Stimulated activated naive CD8-positive, alpha-beta T cell treated with anti-CD3 and anti-CD28 coated beads, Interleukin-15, Interleukin-2, amounts not matched to agents 100 ng/mL and 50 ng/mL, for 24 hours (primary cell): ENCODE measurements around the gene CFAP65.
A peak's percentile ranks its signal among the peaks of the same experiment; 100 is the strongest.

Source experiments
- H3K27ac Mint-ChIP-seq: one replicate; pipeline ENCODE4 v1.8.0; 2021; ENCODE audit warnings: mild to moderate bottlenecking, mixed read lengths
- H3K27me3 Mint-ChIP-seq: one replicate; pipeline ENCODE4 v1.8.0; 2021; ENCODE audit warnings: mixed read lengths
- H3K36me3 Mint-ChIP-seq: one replicate; pipeline ENCODE4 v1.8.0; 2021; ENCODE audit warnings: low read depth, mixed read lengths
- H3K4me1 Mint-ChIP-seq: one replicate; pipeline ENCODE4 v1.8.0; 2021; ENCODE audit warnings: low read depth, mixed read lengths
- H3K4me3 Mint-ChIP-seq: one replicate; pipeline ENCODE4 v1.8.0; 2021; ENCODE audit warnings: mild to moderate bottlenecking, mixed read lengths
- H3K9me3 Mint-ChIP-seq: one replicate; pipeline ENCODE4 v1.8.0; 2021; ENCODE audit warnings: mixed read lengths

CFAP65 gene

DNA sequence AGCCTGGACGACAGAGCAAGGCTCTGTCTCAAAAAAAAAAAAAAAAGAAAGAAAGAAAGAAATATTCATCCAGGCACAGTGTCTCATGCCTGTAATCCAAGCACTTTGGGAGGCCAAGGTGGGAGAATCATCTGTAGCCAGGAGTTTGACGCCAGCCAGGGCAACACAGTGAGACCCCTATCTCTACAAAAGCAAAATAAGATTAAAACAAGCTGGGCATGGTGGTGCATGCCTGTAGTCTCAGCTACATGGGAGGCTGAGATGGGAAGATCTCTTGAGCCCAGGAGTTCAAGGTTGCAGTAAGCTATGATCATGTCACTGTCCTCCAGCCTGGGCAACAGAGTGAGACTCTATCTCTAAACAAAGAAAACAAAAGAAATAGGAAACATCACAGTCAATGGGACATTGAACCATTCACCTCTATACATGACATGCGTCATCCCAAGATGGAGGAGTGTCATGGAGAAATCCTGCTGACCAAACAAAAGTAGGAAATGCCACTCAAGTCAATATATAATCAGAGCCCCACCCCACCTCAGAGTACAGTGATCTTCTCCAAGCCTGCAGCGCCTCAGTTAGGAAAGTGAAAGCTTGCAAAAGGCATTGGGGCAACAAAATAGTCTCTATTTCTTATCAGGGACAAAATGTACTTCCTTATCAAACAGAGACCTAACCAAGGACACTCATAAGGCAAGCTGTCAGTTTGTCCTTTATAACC, 66.1 kb downstream of the CFAP65 start:
- H3K36me3 Mint-ChIP-seq = no peaks in the 10 kb centered on the region
- peaks cover 8% of the 10 kb centered on the region for H3K4me1 Mint-ChIP-seq
- no peak overlapping the region for H3K27ac Mint-ChIP-seq
- no peak overlapping the region for H3K4me3 Mint-ChIP-seq
- no peaks in the 10 kb centered on the region for H3K9me3 Mint-ChIP-seq
- H3K27me3 Mint-ChIP-seq = peaks cover 63% of the 10 kb centered on the region

DNA sequence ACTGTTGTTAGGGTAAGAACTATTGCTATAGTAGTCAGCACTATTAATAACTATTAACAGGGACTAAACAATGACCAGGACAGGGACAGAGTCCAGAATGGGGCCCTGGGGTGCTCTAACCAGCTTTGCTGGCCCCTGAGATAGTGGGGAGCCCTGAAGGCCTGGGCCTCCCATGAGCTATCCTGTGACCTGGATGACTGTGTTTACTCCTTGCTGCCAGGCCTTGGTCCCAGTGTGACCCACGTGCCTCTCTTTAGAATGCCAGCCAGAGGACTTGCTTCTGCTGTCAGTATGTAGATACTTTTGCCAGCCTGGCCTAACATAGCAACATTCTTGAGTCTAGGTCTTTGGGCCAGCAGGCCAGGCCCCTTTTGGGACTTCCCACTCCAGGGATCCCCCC, 70.4 kb downstream of the CFAP65 start:
- Mint-ChIP-seq H3K36me3 (no peaks in the 10 kb centered on the region), H3K4me3 (no peak overlapping the region), H3K9me3 (no peaks in the 10 kb centered on the region), H3K27me3 (peaks cover 56% of the 10 kb centered on the region), H3K4me1 (no peaks in the 10 kb centered on the region), H3K27ac (no peak overlapping the region)

DNA sequence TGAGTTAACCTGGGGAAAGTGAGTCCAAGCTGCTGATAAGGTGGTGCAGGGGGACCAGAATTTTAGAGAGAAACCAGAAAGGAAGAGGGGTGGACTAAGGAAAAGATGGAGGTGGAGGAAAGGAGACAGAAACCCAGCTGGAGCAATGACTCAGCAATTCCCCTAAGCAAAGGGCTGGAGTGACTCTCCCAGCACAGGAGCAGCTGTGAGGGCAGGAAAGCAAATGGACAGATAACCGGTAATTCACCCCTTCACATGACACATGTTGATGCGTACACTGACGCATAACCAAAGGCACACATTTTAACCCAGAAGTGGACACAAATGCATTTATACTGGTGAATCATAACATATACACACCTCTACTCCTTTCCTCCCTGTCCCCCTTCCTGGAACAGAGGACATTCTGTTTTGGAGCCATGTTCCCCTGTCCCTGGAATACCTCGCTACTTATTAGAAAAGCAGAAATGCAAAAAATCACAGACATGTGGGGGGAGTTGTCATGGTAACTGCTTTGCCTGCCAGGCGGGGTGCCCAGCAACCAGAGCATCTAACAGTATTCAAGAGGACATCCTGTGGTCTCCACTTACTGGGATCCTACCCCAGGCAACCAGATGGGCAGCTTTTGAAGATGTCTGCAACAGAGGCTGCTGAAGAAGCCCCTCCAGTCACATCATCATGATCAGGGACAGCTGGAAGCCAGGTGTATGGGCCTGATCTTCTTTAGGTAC, 77.1 kb downstream of the CFAP65 start:
- Mint-ChIP-seq H3K36me3 (no peaks in the 10 kb centered on the region), H3K27ac (no peak overlapping the region), H3K27me3 (peaks cover 65% of the 10 kb centered on the region), H3K4me1 (peaks cover 16% of the 10 kb centered on the region), H3K4me3 (no peak overlapping the region), H3K9me3 (peaks cover 3% of the 10 kb centered on the region)

DNA sequence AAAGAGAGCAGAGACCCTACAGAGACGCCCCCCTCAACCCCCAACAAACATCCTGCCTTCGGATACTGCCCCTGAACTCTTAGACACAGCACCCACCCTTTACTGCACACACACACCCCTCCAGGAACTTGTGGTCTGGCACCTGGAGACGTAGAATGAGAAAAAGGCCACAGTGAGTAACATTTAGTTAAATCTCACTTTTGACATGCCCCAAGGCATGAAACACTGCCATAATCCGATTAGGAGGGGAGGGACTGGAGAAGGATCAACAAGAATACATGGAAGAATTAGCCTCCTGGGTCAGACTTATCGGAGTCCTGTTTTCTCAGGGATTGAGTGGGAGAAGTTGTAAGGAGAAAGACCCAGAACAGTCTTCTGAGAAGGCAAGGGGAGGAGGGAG, 77.7 kb downstream of the CFAP65 start:
- Mint-ChIP-seq H3K9me3 (peaks cover 3% of the 10 kb centered on the region), H3K4me3 (no peak overlapping the region), H3K4me1 (peaks cover 18% of the 10 kb centered on the region), H3K27ac (no peak overlapping the region), H3K36me3 (no peaks in the 10 kb centered on the region), H3K27me3 (peaks cover 67% of the 10 kb centered on the region)

DNA sequence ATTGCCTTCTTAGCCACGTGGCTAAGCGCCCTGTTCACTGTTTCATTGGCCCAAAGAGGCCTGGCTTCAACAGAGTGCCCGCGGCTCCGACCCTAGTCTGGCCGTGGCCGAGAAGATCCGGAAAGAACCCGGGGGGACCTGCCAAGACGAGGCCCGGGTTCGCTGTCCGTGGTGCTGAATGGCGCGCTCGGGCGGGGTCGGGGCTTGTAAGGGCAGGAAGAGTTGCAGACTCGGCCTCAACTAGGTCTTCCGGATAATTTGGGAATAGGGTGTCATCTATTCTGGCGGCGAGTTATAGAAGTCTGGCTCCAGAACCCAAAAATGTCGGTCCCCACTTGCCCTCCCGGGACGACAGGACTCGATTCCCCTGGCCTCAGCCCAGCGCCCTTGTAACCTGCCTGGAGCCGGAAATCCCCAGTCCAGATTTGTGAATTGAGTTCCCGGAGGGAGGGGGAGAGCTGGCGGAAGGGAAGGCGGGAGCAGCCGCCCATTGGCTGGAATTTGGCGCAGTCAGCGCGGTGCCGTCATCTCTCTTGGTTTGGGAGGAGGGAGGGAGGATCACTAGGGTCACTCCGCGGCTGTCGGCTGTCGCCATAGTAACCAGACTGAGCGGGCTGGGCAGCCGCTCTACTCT, 78.3 kb downstream of the CFAP65 start:
- H3K27ac Mint-ChIP-seq = no peak overlapping the region
- peaks cover 18% of the 10 kb centered on the region for H3K4me1 Mint-ChIP-seq
- H3K9me3 Mint-ChIP-seq = peaks cover 3% of the 10 kb centered on the region
- H3K27me3 Mint-ChIP-seq = peaks cover 68% of the 10 kb centered on the region
- H3K36me3 Mint-ChIP-seq = no peaks in the 10 kb centered on the region
- H3K4me3 Mint-ChIP-seq = no peak overlapping the region

DNA sequence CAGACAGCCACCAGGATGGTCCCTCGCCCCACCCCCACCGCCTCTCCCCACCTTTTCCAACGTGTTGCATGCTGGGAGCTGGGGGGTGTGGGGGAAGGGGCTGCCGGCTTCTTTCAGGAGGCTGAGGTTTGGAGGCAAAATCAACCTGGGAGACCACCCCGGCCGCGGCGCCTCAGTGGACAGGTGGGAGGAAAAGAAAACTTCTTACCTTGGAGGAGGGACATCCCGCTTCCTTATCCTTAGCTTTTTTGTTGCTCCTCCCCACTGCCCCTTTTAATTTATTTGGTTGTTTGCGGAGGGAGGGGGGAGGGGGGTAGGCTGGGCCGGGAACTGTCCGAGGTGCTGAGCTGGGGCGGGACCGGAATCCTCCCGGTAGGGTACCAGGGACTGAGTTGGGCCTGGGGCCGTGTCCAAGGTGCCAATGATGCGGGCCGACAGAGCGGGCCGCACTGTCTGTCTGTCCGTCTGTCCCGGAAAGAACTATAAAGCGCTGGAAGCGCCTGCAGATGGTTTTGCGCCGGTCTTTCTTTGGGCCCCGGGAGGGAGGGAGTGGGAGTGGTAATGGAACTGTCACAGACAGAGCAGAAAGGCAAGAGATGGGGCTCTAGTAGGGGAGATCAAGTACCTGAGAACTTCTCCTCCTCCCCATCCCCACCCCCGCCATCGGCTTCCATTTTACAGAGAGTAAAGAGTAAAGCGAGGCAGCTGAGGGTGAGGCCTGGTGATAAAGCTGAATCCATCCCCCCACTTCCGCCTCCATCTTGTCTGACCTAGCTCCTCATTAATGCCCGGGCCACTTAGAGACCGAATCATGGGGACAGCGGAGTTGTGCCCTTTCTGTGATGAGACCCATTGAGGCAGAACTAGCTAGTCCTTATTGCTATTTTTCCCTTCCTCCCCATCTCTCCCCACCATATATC, 79.4 kb downstream of the CFAP65 start:
- H3K27me3 Mint-ChIP-seq = peaks cover 74% of the 10 kb centered on the region
- no peak overlapping the region for H3K27ac Mint-ChIP-seq
- H3K4me3 Mint-ChIP-seq = no peak overlapping the region
- H3K9me3 Mint-ChIP-seq = peaks cover 3% of the 10 kb centered on the region
- peaks cover 18% of the 10 kb centered on the region for H3K4me1 Mint-ChIP-seq
- H3K36me3 Mint-ChIP-seq = no peaks in the 10 kb centered on the region

DNA sequence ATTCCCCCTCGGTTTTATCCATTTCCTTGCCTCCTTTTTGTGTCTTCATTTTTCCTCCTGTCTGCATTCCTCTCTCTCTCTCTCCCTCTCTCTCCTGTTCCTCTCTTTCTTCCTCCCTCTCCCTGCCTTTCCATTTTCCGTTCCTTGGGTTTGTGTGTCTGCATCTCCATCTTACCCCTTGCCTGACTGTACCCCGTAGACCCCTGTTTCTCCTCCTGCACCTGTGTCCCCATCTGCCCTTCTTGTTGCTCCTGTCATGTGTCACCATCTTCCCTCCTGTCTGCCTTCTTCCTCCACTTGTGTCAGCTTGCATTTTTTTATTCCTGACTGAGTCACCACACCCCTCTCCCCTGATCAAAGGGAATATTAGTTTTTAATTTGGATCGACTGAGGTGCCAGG, 80.1 kb downstream of the CFAP65 start:
- peaks cover 75% of the 10 kb centered on the region for H3K27me3 Mint-ChIP-seq
- H3K36me3 Mint-ChIP-seq = no peaks in the 10 kb centered on the region
- H3K9me3 Mint-ChIP-seq = peaks cover 3% of the 10 kb centered on the region
- H3K27ac Mint-ChIP-seq = no peak overlapping the region
- H3K4me1 Mint-ChIP-seq = peaks cover 18% of the 10 kb centered on the region
- peak overlapping the region; percentile 52 for H3K4me3 Mint-ChIP-seq

DNA sequence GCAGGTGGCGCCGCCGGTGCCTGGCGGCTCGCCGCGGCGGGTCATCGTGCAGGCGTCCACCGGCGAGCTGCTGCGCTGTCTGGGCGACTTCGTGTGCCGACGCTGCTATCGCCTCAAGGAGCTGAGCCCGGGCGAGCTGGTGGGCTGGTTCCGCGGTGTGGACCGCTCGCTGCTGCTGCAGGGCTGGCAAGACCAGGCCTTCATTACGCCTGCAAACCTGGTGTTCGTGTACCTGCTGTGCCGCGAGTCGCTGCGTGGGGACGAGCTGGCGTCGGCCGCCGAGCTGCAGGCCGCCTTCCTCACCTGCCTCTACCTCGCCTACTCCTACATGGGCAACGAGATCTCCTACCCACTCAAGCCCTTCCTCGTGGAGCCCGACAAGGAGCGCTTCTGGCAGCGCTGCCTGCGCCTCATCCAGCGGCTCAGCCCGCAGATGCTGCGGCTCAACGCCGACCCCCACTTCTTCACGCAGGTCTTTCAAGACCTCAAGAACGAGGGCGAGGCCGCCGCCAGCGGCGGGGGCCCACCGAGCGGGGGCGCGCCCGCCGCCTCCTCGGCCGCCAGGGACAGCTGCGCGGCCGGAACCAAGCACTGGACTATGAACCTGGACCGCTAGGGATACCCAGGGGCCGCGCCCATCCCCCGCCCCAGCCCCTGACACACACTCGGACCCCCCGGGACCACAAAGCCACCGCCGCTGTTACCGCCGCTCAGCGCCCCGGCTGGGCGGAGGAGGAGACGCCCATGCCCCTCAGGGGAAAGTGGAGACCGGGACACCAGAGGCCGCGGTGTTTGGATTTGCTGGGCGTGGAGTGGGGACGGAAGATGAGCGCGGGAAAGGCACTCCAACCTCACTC, 80.8 kb downstream of the CFAP65 start:
- Mint-ChIP-seq H3K4me3 (peak overlapping the region; percentile 52), H3K27me3 (peaks cover 74% of the 10 kb centered on the region), H3K36me3 (no peaks in the 10 kb centered on the region), H3K4me1 (peaks cover 18% of the 10 kb centered on the region), H3K27ac (no peak overlapping the region), H3K9me3 (peaks cover 3% of the 10 kb centered on the region)

DNA sequence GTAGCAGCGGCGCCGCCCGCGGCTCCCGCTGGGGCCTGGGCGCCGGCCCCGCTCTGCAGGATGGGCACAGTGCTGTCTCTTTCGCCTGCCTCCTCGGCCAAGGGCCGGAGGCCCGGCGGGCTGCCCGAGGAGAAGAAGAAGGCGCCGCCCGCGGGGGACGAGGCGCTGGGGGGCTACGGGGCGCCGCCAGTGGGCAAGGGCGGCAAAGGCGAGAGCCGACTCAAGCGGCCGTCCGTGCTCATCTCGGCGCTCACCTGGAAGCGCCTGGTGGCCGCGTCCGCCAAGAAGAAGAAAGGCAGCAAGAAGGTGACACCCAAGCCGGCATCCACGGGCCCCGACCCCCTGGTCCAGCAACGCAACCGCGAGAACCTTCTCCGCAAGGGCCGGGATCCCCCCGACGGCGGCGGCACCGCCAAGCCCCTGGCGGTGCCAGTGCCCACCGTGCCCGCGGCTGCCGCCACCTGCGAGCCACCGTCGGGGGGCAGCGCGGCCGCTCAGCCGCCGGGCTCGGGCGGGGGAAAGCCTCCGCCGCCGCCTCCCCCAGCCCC, 81.5 kb downstream of the CFAP65 start:
- H3K4me3 Mint-ChIP-seq = no peak overlapping the region

DNA sequence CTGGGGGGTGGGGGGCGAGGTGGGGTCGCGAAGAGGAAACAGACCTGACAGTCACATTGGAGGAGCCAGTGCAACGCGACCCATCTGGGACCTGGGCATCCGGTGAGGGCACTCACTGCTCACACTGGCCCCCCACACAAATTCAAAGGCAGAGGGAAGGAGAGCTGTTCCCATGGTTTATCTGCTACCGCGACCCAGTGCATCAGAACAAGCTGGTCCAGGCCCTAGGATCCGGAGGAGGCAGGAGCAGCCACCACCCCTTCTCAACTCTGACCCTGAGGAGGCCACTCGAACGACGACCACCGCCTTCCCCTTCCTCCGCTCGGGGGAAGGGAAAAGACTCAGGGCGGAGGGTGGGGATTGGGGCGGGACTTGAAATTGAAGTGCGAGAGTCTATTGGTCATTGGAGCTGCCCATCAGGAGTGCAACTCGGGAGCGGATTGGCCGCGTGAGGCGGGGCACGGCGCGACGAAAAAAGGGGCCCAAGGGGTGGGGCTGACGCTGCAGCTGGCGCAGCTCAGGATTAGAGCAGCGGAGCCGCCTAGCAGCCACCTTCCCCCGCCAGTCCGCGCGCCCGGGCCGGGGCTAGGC, 82.1 kb downstream of the CFAP65 start, which contains the start of gene CDK5R2:
Gene CDK5R2, plus strand, starts transcription at position 526 of the 591 bp plus-strand sequence. CDS start 155 bp downstream, outside the sequence.
- Mint-ChIP-seq H3K36me3 (no peaks in the 10 kb centered on the region), H3K4me1 (peaks cover 18% of the 10 kb centered on the region), H3K9me3 (peaks cover 3% of the 10 kb centered on the region), H3K4me3 (peak within 1 kb of the TSS; percentile 50), H3K27me3 (peaks cover 70% of the 10 kb centered on the region), H3K27ac (no peak within 1 kb of the TSS)

More for the DNA sequence above, 81.5 kb downstream of the CFAP65 start:
- no peak overlapping the region for H3K27ac Mint-ChIP-seq
- peaks cover 18% of the 10 kb centered on the region for H3K4me1 Mint-ChIP-seq
- H3K36me3 Mint-ChIP-seq = no peaks in the 10 kb centered on the region
- peaks cover 70% of the 10 kb centered on the region for H3K27me3 Mint-ChIP-seq
- peaks cover 3% of the 10 kb centered on the region for H3K9me3 Mint-ChIP-seq

DNA sequence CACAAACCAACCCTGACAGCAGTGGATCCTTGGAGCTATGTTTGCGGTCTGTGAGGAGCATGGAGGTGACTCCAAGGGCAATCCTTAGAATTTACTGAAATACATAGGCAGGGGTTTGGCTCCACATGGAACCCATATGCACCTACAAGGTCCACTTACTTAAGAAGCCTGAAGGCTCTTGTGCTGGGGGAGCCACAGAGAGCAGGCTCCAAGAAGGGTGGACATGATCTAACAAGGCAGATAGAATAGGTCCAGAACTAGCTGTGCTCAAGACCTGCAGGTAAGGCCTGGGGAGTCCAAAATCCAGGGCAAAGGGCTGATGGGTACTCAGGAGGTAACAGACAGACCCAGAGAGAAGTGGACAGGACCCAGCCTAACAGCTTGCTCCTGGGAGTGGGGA, 83.0 kb downstream of the CFAP65 start:
- no peaks in the 10 kb centered on the region for H3K36me3 Mint-ChIP-seq
- no peak overlapping the region for H3K27ac Mint-ChIP-seq
- H3K9me3 Mint-ChIP-seq = no peaks in the 10 kb centered on the region
- no peak overlapping the region for H3K4me3 Mint-ChIP-seq
- H3K27me3 Mint-ChIP-seq = peaks cover 61% of the 10 kb centered on the region
- H3K4me1 Mint-ChIP-seq = peaks cover 14% of the 10 kb centered on the region

DNA sequence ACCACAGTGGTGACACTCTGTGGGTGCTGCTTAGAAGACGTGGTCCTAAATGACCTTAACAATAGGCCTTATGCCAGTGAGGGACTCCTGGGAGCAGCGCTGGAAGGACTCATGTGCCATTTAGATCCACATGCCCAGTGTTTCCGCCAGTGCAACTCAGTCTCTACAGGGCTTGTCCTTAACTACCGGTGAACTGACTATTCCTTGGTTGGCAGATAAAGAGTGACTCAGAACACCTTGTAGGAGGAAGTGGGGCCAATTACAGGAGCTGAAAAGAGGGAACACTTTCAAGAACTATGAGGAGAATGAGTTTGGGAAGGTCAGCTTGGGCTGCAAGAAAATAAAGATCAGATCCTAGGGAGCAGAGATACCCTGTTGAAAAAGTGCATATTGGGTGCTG, 83.6 kb downstream of the CFAP65 start:
- H3K27ac Mint-ChIP-seq = no peak overlapping the region
- peaks cover 58% of the 10 kb centered on the region for H3K27me3 Mint-ChIP-seq
- no peaks in the 10 kb centered on the region for H3K36me3 Mint-ChIP-seq
- H3K9me3 Mint-ChIP-seq = no peaks in the 10 kb centered on the region
- no peak overlapping the region for H3K4me3 Mint-ChIP-seq
- H3K4me1 Mint-ChIP-seq = peaks cover 14% of the 10 kb centered on the region

DNA sequence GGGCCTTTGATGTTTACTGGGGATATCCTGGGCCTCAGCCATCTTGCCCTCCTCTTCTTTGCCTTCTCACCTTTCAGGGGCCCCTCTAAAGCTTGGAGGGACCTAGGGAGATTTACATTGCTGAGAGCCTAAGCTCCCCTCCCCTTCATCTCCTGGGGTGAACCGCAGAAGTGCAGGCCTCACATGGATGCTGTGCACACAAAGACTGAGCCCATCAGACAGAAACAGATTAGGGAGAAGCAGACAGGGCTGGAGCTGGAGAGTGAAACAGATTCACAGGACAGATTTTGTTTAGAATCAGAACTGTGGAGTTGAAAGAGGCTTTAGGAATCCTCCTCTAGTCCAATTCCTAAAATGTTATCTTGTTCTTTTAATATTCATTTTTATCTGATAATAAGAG, 85.3 kb downstream of the CFAP65 start:
- H3K9me3 Mint-ChIP-seq = no peaks in the 10 kb centered on the region
- H3K4me3 Mint-ChIP-seq = no peak overlapping the region
- no peak overlapping the region for H3K27ac Mint-ChIP-seq
- H3K4me1 Mint-ChIP-seq = peaks cover 10% of the 10 kb centered on the region
- H3K36me3 Mint-ChIP-seq = no peaks in the 10 kb centered on the region
- H3K27me3 Mint-ChIP-seq = peaks cover 54% of the 10 kb centered on the region
